ENCODE data around the gene TRAM2.

DNA sequence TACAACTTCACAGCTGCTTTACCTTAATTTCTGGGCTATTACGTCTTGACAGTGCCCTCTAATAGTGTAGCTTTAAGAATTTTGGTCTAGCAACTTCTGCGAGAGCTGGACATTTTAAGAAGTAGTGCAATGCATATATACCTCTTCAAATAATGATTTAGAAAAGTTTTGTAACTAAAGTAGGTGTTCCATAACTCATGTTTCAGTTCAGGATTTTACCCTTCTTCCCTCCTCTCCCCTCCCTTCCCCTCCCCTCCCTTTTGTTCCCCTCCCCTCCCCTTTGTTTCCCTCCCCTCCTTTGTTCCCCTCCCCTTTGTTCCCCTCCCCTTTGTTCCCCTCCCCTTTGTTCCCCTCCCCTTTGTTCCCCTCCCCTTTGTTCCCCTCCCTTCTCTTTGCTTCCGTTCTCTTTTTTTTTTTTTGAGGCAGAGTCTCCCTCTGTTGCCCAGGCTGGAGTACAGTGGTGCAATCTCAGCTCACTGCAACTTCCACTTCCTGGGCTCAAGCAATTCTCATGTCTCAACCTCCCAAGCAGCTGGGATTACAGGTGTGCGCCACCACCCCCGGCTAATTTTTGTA lies 28.8 kb upstream of the TRAM2 start:
- TF ChIP-seq, protein P1, sequence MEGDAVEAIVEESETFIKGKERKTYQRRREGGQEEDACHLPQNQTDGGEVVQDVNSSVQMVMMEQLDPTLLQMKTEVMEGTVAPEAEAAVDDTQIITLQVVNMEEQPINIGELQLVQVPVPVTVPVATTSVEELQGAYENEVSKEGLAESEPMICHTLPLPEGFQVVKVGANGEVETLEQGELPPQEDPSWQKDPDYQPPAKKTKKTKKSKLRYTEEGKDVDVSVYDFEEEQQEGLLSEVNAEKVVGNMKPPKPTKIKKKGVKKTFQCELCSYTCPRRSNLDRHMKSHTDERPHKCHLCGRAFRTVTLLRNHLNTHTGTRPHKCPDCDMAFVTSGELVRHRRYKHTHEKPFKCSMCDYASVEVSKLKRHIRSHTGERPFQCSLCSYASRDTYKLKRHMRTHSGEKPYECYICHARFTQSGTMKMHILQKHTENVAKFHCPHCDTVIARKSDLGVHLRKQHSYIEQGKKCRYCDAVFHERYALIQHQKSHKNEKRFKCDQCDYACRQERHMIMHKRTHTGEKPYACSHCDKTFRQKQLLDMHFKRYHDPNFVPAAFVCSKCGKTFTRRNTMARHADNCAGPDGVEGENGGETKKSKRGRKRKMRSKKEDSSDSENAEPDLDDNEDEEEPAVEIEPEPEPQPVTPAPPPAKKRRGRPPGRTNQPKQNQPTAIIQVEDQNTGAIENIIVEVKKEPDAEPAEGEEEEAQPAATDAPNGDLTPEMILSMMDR (conservative IDR thresholded peaks at IDR 0.05; ENCODE audit: low read depth, low read length) = no peak
- no peak for TF ChIP-seq EZH2 (IDR thresholded peaks at IDR 0.05; ENCODE audit: low read length, unreplicated experiment)

Data from PC-3 (cell line).